Tibial nerve (tissue), 4 donors: ENCODE results near the gene GMCL1. TPM values are rescaled to one million over a fixed set of nuclear protein-coding genes. Genes with fewer than 3 reads are reported as not detected.
"Not testable (repeated sequence)": the region's sequence is repeated elsewhere in the genome, so short reads cannot be mapped to it uniquely, and the experiment has no call there.

ENCODE experiments used
- DNase-seq, 2 donors: peaks; one replicate each; pipeline ENCODE4 v3.0.0-alpha.2; 2019; ENCODE audit warnings: low spot score in 2 of 2
- H3K27ac ChIP-seq, 4 donors: fragments of 200-600 bp; sonication (generic) in 3 of 4; one replicate each; pipeline ENCODE4 v1.5.1; 2017 to 2019; ENCODE audit warnings: mild to moderate bottlenecking in 1 of 4
- H3K27me3 ChIP-seq, 2 donors: fragments of 200-600 bp; sonication (generic) in 1 of 2; one replicate each; pipeline versions ENCODE4 v1.5.1 to v1.6.0; 2017 to 2019
- H3K36me3 ChIP-seq, 3 donors: fragments of 200-600 bp; sonication (generic); one replicate each; pipeline ENCODE4 v1.5.1; 2018 to 2019
- H3K4me1 ChIP-seq, 4 donors: fragments of 200-600 bp; sonication (generic) in 3 of 4; one replicate each; pipeline ENCODE4 v1.5.1; 2017 to 2019
- H3K4me3 ChIP-seq, 4 donors: fragments of 200-600 bp; sonication (generic) in 3 of 4; one replicate each; pipeline ENCODE4 v1.5.1; 2017 to 2019; ENCODE audit warnings: mild to moderate bottlenecking in 1 of 4, moderate library complexity in 1 of 4
- H3K9me3 ChIP-seq, 4 donors: fragments of 200-600 bp; sonication (generic) in 3 of 4; one replicate each; pipeline ENCODE4 v1.5.1; 2017 to 2019
- CTCF ChIP-seq, 5 experiments: fragments of 200-600 bp in 3 of 5; fragments of 450-650 bp in 2 of 5; sonication (generic) in 3 of 5; IDR thresholded peaks; one replicate each; pipeline ENCODE4 v1.5.1; 2016 to 2019; ENCODE audit warnings: antibody characterized with exemption in 5 of 5, mild to moderate bottlenecking in 3 of 5, moderate library complexity in 2 of 5
- EP300 ChIP-seq, 2 donors: sonication (generic); formaldehyde crosslinking; IDR thresholded peaks; one replicate each; pipeline ENCODE4 v1.6.1; 2017; ENCODE audit warnings: antibody characterized with exemption in 2 of 2, mild to moderate bottlenecking in 1 of 2
- POLR2A ChIP-seq, 2 donors: fragments of 450-650 bp; IDR thresholded peaks; one replicate each; pipeline ENCODE4 v1.6.1; 2017; ENCODE audit warnings: antibody characterized with exemption in 2 of 2, mild to moderate bottlenecking in 2 of 2, moderate library complexity in 2 of 2
- WGBS, 2 donors: methylation state at CpG; one replicate each; pipeline ENCODE4 v1.1.5; 2018; 5-methylcytosine and 5-hydroxymethylcytosine counted together
- total RNA-seq, 4 donors: library from RNA; depleted of rRNA; stranded (reverse); fragments of >200 nt; gene quantifications; one replicate each; pipeline ENCODE4 v1.1.0, GENCODE V29; 2016

The GMCL1 gene
- total RNA-seq, 4 donors from 2014 or later: 11.2 to 20.1 (median 15.5) TPM

GRCh38 chr2:69863298-69863697 lies 33.8 kb downstream of the GMCL1 start:
- TF ChIP-seq EP300 (IDR thresholded peaks at IDR 0.05) (no peak), CTCF (IDR thresholded peaks at IDR 0.05) (no peak), POLR2A (IDR thresholded peaks at IDR 0.05) (no peak)
- H3K4me3 ChIP-seq: no peak overlapping the region
- WGBS, 2 donors: 89 to 98% methylated on average over 1 of the region's 1 CpG
- peaks cover 0 to 65% (median 0%) of the 10 kb centered on the region in 3 donors for H3K36me3 ChIP-seq
- H3K9me3 ChIP-seq: no peaks in the 10 kb centered on the region
- no peak overlapping the region for H3K27ac ChIP-seq
- H3K4me1 ChIP-seq: no peaks in the 10 kb centered on the region
- DNase-seq: no peak
- H3K27me3 ChIP-seq: no peaks in the 10 kb centered on the region

DNA sequence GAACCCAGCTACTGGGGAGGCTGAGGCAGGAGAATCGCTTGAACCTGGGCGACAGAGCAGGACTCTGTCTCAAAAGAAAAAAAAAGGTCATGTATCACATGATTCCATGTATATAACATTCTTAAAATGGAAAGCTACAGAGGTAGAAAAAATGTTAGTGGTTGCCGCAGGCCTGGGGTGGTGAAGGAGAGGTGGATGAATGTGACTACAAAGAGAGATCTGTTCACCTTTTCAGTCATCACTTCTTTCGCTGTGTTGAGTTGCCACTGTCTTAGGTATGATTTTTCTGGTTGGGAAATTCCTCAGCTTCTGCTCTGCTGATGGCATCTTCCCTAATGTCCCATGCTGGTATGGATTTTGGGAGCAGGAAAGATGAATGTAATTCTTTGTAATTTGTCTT lies 59.0 kb downstream of the GMCL1 start:
- 93 to 97% methylated on average over 4 of the region's 4 CpGs for WGBS, 2 donors

GRCh38 chr2:69889302-69889701 lies 59.8 kb downstream of the GMCL1 start:
- Histone ChIP-seq H3K4me1 (peaks cover 0 to 5% (median 0%) of the 10 kb centered on the region in 4 donors), H3K27me3 (no peaks in the 10 kb centered on the region), H3K27ac (no peak overlapping the region), H3K9me3 (peaks cover 0 to 5% (median 0%) of the 10 kb centered on the region in 4 donors), H3K4me3 (no peak overlapping the region), H3K36me3 (no peaks in the 10 kb centered on the region)
- no peak for DNase-seq
- no peak for TF ChIP-seq CTCF (IDR thresholded peaks at IDR 0.05)
- no peak for TF ChIP-seq EP300 (IDR thresholded peaks at IDR 0.05)
- TF ChIP-seq POLR2A (IDR thresholded peaks at IDR 0.05): no peak

More for the DNA sequence above, 59.0 kb downstream of the GMCL1 start:
- no peak for DNase-seq
- Histone ChIP-seq H3K27me3 (no peaks in the 10 kb centered on the region), H3K4me1 (peaks cover 0 to 3% (median 0%) of the 10 kb centered on the region in 4 donors), H3K36me3 (no peaks in the 10 kb centered on the region), H3K27ac (no peak overlapping the region), H3K4me3 (no peak overlapping the region), H3K9me3 (peaks cover 0 to 5% (median 0%) of the 10 kb centered on the region in 4 donors)
- TF ChIP-seq CTCF (IDR thresholded peaks at IDR 0.05) (no peak), POLR2A (IDR thresholded peaks at IDR 0.05) (no peak), EP300 (IDR thresholded peaks at IDR 0.05) (no peak)

- no peak for TF ChIP-seq EP300 (IDR thresholded peaks at IDR 0.05)
- TF ChIP-seq CTCF (IDR thresholded peaks at IDR 0.05): no peak
- no peak for TF ChIP-seq POLR2A (IDR thresholded peaks at IDR 0.05)
- Histone ChIP-seq H3K27me3 (no peaks in the 10 kb centered on the region), H3K4me1 (peaks cover 0 to 19% (median 6%) of the 10 kb centered on the region in 4 donors), H3K36me3 (no peaks in the 10 kb centered on the region), H3K9me3 (peaks cover 0 to 5% (median 0%) of the 10 kb centered on the region in 4 donors), H3K4me3 (no peak overlapping the region), H3K27ac (no peak overlapping the region)
- no peak for DNase-seq
- WGBS, 2 donors: 59% methylated on average over 1 of the region's 1 CpG
These were observed 61.4 kb downstream of the GMCL1 start for GRCh38 chr2:69890881-69891280.

DNA sequence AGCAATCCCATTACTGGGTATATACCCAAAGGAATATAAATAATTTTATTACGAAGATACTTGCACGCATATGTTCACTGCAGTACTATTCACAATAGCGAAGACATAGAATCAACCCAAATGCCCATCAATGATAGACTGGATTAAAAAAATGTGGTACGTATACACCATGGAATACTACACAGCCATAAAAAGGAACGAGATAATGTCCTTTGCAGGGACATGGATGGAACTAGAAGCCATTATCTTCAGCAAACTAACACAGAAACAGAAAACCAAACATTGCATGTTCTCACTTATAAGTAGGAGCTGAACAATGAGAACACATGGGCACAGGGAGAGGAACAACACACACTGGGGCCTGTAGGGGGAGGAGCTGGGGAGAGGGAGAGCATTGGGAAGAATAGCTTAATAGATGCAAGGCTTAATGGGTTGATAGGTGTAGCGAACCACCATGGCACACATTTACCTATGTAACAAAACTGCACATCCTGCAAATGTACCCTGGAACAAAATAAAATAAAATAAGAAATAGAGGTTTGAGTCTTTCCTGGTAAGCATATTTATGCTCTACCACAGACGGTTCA lies 63.5 kb downstream of the GMCL1 start:
- H3K27me3 ChIP-seq, DNase-seq, H3K9me3 ChIP-seq, H3K27ac ChIP-seq: not testable (repeated sequence)
- Histone ChIP-seq H3K4me1 (peaks cover 0 to 27% (median 7%) of the 10 kb centered on the region in 4 donors), H3K36me3 (peaks cover 0 to 14% (median 0%) of the 10 kb centered on the region in 3 donors), H3K4me3 (peak overlapping the region in 2 of 4 donors; percentile 68 to 73)
- 91 to 93% methylated on average over 7 of the region's 7 CpGs for WGBS, 2 donors
